GM18505 (cell line): Measurements from ENCODE around the gene OR4K5.

Experiments
- ATAC-seq: cut with Tn5 transposase; IDR thresholded peaks from one replicate; pipeline ENCODE4 v1.9.1; 2021; ENCODE audit not compliant: unreplicated experiment
- POLR2A ChIP-seq: IDR thresholded peaks from 4 replicates; pipeline ENCODE4 v1.6.1; 2011; ENCODE audit warnings: borderline replicate concordance; ENCODE audit not compliant: insufficient read depth, insufficient read length; ENCODE audit errors: extremely low read depth

OR4K5 gene, protein sequence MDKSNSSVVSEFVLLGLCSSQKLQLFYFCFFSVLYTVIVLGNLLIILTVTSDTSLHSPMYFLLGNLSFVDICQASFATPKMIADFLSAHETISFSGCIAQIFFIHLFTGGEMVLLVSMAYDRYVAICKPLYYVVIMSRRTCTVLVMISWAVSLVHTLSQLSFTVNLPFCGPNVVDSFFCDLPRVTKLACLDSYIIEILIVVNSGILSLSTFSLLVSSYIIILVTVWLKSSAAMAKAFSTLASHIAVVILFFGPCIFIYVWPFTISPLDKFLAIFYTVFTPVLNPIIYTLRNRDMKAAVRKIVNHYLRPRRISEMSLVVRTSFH

DNA sequence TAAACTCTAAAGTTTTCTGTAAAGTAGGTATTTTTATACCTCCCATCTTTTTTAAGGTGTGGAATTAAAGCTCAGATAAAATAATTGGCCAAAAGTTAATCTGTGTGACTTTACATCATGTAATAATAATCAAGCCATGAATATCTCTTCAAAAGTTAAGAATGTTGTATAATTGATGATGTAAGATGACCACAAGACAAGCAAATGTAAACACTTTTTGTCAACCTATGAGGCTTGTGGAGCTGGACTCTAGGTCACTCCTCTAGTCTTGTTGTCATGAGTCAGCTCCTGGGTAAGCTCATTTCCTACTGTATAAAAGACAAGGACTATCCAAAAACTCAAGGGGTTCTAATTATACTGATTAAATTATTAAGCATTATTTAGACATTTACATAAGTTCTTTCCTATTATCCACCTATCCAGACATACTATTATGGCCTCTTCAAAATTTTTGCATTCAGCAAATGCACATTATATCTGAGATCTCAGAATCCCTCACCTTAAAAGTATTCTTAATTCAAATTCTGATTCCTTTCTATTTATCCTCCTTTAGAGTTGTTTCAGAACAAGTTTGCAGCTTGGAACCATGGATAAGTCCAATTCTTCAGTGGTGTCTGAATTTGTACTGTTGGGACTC, at the start of gene OR4K5:
OR4K5 (plus strand) TSS at position 587 of the 637 bp plus-strand sequence; CDS start at position 587, 0 bp downstream.
- ATAC-seq: no peak
- TF ChIP-seq POLR2A: no peak

DNA sequence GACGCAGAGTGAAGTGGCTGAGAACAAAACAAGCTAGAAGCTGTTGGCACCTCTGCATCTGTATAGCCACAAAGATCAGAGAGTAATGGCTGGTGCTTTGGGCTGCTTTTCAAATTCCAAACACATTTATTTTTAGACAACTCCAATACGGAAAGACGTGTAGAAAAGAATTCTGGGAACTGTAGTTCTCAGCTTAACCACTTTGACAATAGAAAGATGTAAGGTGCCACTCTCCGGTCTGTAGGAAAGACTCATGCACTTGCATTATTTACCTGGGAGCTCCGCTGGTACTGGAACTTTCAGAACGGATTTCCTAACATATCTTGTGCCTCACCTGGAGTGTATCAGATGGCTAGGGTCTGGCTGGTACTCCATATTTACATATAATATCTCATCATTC, 47.2 kb upstream of the OR4K5 start:
- no peak for TF ChIP-seq POLR2A
- ATAC-seq: no peak

DNA sequence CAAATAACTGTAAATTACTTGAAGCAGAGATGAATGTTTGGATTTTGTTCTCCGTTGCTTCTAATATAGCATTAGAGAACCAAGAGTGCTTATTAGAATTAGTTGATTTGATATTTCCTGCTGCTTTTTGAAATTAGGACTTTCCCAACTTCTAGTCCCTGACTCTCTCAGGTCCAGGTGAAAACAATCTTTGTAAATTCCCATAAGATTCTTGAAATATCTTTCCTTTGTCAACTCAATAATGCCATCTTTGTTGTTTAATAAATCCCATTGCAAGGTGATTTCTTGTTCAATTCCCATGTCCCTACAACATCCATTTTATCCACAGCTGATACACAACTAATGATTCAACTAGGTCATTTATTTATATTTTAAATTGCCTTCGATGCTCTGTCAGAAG, 45.6 kb upstream of the OR4K5 start, which contains the start of gene OR4K2:
OR4K2 (plus strand) TSS at position 301 of the 400 bp plus-strand sequence. CDS start 1,126 bp downstream, outside the sequence.
- ATAC-seq: no peak

DNA sequence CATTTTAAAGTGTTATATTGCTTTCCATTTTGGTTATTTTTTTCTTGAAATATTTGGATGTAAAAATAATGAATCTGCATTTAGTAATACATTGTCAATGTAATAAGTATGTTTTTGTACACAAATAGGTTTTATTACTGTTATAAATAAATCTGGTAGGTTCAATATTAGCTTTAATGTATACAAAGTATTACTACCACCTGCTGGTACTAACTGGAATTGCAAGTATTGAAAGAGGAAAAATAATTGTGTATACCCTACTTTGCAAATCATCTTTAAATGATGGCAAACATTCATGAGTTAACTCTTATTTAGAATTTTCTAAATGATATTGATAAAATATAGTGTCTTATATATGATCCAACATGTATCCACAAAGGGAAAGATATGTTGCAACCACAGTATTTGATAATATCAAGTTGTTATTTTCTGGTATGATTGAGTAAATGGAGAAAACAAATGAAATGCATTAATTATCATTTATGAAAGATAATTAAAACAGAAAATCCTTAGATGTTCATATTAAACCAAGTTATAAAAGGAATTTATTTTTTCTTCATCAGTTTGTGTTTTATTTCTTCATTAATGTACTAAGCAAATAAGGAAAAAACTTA, 42.3 kb upstream of the OR4K5 start:
- ATAC-seq: no peak
- no peak for TF ChIP-seq POLR2A

More for the DNA sequence above, 45.6 kb upstream of the OR4K5 start, which contains the start of gene OR4K2:
- TF ChIP-seq POLR2A: no peak

DNA sequence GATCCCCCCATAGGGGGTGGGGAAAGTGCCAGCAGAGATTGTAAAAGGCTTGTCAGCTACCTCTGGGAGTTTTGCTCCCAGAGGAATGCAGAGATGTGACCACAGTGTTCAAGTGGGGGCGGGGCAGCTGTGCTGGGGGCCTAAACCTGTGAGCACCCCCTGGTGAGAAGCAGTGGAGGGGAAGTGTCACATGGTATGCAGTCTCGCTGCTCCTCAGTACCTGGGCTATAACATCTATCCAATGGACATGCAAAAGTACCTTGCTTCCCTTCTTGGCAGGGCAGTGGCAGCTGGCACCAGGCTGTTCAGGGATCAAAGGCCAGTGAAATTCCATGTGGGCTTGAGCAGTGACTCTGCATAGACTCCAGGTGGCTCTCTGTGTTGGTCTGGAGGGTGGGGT, 25.1 kb upstream of the OR4K5 start:
- no peak for ATAC-seq

DNA sequence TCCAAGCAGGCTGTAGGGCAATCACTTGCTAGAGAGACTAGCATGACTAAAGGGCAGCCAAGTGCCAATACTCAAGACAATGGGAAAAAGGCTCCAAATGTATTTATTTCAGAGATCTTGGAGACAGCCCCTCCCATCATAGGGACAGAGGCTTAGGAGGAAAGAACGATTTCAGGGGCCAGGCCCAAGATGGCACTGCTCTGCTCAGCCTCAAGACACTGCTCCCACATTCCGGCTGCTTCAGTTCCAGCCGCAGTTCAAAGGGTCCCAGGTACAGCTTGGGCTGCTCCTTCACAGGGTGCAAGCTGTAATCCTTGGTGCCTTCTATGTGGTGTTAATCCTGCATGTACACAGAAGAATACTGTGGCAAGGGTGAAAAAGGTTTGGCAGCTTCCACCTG, 19.4 kb upstream of the OR4K5 start:
- ATAC-seq: no peak
- TF ChIP-seq POLR2A: no peak

More for the DNA sequence above, 25.1 kb upstream of the OR4K5 start:
- TF ChIP-seq POLR2A: no peak

DNA sequence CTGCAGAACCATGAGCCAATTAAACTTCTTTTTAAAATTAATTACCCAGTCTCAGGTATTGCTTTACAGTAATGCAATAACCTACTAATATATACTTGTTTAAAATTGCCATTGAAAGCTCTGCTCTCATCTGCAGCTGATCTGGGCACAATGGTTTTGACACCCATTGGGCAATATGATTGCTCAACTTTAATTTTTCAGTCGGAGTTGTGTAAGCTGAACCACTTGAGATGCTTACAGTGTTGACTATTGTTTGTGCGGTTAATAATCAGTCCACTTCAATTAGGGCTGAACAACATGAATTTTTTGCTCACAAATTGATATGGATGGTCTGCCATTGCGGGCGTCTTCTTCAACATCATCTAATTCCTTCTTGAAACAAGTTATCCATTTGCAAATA, 18.0 kb upstream of the OR4K5 start:
- ATAC-seq: no peak
- no peak for TF ChIP-seq POLR2A

DNA sequence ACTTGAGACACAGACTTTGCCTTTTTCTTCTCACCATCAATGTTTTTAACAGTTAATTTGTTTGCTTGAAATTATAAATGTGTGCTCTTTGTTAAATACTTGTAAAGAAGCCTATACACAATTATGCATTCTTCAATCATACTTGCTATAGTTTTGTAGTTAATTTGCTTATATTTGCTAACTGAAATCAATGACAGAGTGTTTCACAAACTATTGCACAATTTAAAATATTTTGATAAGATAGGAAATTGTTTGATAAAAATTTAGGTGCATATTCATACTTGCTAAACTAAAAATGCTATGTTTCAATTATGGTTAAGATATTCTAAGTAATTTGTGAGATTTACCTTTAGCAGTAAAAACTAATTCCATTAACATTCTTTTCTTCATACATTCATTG, 13.7 kb upstream of the OR4K5 start:
- no peak for TF ChIP-seq POLR2A

DNA sequence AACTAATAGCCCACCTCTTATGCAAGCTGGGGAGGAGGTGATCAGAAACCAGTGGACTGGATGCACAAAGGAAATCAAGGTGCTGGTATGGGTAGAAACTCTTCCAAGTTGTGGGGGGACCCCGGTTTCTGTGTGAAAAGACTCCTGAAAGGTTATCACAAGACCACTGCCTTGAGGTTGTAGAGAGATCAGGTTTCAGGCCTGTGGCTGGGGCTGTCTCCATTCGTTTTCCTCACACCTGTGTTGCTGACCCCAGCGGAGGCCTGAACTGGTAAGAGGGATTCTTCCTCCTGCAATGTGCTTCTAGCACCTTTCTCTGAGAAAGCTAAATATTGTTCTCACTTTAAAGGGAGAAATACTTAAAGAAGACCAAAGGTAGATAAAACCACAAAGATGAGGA, 9.3 kb upstream of the OR4K5 start:
- ATAC-seq: no peak
- TF ChIP-seq POLR2A: no peak

More for the DNA sequence above, 13.7 kb upstream of the OR4K5 start:
- ATAC-seq: no peak

DNA sequence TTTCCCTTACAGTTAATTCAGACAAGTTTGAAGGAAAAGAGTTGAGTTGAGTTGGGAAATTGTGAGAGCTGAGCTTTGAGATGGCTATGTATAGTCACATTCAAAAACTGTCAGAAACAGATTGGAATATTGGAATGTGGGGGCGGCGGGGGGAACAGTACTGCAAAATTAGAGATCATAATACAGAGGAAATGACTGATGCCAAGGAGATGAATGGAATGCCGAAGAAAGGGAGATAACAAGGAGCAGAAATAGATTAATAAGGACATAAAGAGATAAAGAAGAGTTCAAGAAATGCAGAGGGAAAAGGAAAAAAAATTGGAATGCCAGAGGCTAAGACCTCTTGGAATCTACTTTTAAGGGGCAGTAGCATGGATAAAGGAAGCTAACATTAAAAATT, 3.2 kb upstream of the OR4K5 start:
- ATAC-seq: no peak
- no peak for TF ChIP-seq POLR2A

DNA sequence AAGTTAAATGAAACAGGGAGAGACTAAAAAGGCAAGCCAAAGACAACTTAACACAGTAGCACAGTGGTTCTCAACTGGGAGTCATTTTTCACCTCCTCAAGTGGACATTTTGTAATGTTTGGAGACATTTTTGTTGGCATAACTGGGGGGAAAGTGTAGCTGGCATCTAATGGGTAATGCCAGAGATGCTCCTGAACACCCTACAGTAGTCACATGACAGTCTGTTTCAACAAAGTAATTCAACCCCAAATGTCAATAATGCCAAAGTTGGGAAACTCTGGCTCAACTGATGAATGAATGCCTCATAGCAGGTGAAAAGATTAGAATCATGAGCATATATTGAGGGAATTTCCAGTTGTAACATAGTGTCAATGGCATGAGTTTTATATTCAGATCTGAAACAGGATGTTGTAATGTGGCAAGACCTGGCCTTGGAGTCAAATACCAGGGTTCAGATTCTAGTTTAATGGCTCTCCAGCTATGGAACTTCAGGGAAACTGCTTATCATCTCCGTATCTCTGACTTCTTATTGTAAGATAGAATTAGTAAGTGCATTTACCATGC, 2.4 kb upstream of the OR4K5 start:
- no peak for TF ChIP-seq POLR2A
- ATAC-seq: no peak

DNA sequence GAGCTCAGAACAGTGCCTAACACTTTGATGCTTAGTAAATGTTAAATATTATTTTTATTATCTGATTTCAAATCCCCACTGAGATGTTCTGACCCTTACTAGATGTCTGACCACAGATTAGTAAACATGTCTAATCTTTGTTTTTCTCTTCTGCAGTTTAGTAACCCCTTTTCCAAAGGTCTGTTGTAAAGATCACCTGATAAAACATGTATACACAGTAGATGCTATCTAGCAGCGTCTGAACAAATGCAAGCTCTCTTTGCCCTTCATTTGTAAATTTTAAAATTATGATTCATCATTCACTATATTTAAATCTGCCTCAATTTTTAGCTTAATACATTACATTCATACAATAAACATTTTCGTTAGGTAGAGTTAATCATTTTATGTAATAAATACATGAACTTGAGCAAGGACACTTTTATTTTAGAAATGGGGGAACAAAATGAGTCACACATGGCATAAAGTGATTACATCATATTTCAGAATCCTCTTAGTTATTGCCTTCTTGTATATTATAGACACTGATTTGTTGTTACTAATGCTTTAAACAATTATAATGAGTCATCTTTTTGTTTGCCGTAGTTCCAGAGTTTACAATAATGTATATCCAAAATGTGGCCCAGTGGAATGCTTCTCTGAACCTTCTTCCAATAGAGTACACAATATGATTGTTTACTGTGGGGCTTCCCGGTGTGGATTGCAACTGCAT, 1.7 kb upstream of the OR4K5 start:
- TF ChIP-seq POLR2A: no peak
- no peak for ATAC-seq

DNA sequence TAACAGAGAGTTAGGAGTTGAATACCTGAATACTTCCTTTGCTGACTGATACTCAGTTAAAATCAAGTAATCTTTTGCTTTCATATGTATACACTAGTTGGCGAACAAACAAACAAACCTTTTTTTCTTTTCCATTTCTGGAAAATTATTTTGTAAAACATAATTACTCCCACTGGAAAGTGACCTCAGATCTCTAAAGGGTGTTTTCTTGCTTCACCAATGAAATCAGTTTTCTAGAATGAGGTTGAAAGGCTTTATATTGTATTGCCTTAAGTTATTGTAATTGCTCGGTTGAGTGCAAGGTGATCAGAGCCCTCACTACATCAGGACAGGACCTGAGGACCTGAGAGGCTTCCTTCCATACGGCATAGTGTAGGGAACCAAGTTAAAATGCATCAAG, 10.2 kb downstream of the OR4K5 start, which contains the start of gene OR4K1:
OR4K1 (plus strand) TSS at position 301 of the 400 bp plus-strand sequence. CDS start 4,750 bp downstream, outside the sequence.
- TF ChIP-seq POLR2A: no peak
- ATAC-seq: no peak

DNA sequence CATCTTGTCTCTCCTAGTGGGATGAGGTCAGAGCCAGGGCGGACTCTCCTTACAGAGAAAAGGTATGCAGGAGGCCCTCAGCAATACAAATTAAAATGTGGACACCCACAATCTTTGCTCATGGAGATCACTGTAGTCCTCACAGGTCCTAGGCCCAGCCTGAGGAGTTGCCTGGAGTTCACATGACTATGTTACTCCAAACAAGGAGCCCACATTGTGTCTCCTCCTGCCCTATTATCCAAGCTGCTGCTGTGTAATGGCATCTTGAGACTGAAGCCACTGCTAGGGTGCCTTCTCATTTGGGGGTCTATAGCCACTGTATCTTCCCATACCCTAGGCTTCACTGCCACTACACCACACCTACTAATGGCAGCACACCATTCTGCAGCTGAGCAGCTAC, 21.3 kb downstream of the OR4K5 start:
- no peak for ATAC-seq
- TF ChIP-seq POLR2A: no peak
